ENCODE data around the gene PALMD.

Gene PALMD

GRCh38 chr1:99659755-99660210 lies 13.9 kb downstream of the PALMD start:
- DNase-seq (ENCODE audit: low read depth in 1 of 2, low spot score in 1 of 2), result no peak
- Histone ChIP-seq H3K27me3 (ENCODE audit: insufficient read depth, poor library complexity, severe bottlenecking) (no peaks in the 10 kb centered on the region), H3K27ac (replicated peaks) (no peak overlapping the region), H3K4me3 (replicated peaks; ENCODE audit: insufficient read depth, low read length) (no peak overlapping the region)
- no peak for TF ChIP-seq POLR2AphosphoS5 (IDR thresholded peaks at IDR 0.05; ENCODE audit: low read depth)
- TF ChIP-seq SPI1 (IDR thresholded peaks at IDR 0.05; ENCODE audit: borderline replicate concordance, low read depth), result no peak
- TF ChIP-seq CTCF (IDR thresholded peaks at IDR 0.05; ENCODE audit: insufficient read depth, low read length), result no peak
- no peak for TF ChIP-seq GABPA (IDR thresholded peaks at IDR 0.05; ENCODE audit: low read depth)
- TF ChIP-seq REST (IDR thresholded peaks at IDR 0.05; ENCODE audit: insufficient replicate concordance, low read depth), result no peak

DNA sequence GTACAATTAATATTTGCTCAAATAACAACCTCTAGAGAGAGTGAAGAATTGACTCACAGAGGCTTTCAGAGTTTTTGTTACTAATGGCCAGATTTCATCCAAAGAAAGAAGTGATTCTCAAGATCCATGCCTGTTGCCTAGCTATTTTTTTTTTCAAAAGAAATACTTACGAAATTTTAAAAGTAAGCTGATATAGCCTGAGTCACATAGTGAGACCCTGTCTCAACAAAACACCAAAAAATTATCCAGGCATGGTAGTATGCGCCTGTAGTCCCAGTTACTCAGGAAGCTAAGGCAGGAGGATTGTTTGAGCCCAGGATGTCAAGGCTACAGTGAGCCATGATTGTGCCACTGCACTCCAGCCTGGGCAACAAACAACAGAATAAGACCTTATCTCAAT lies 14.6 kb downstream of the PALMD start:
- H3K27ac ChIP-seq (replicated peaks), result no peak overlapping the region

GRCh38 chr1:99661780-99662179 lies 15.9 kb downstream of the PALMD start:
- Histone ChIP-seq H3K4me3 (replicated peaks; ENCODE audit: insufficient read depth, low read length) (no peak overlapping the region), H3K27me3 (ENCODE audit: insufficient read depth, poor library complexity, severe bottlenecking) (no peaks in the 10 kb centered on the region), H3K27ac (replicated peaks) (no peak overlapping the region)
- TF ChIP-seq POLR2AphosphoS5 (IDR thresholded peaks at IDR 0.05; ENCODE audit: low read depth) (no peak), CTCF (IDR thresholded peaks at IDR 0.05; ENCODE audit: insufficient read depth, low read length) (no peak), SPI1 (IDR thresholded peaks at IDR 0.05; ENCODE audit: borderline replicate concordance, low read depth) (no peak), GABPA (IDR thresholded peaks at IDR 0.05; ENCODE audit: low read depth) (no peak), REST (IDR thresholded peaks at IDR 0.05; ENCODE audit: insufficient replicate concordance, low read depth) (no peak)
- no peak for DNase-seq (ENCODE audit: low read depth in 1 of 2, low spot score in 1 of 2)

More for the DNA sequence above, 14.6 kb downstream of the PALMD start:
- no peak for DNase-seq (ENCODE audit: low read depth in 1 of 2, low spot score in 1 of 2)
- TF ChIP-seq CTCF (IDR thresholded peaks at IDR 0.05; ENCODE audit: insufficient read depth, low read length), result no peak
- no peak for TF ChIP-seq REST (IDR thresholded peaks at IDR 0.05; ENCODE audit: insufficient replicate concordance, low read depth)
- TF ChIP-seq GABPA (IDR thresholded peaks at IDR 0.05; ENCODE audit: low read depth), result no peak
- no peak for TF ChIP-seq SPI1 (IDR thresholded peaks at IDR 0.05; ENCODE audit: borderline replicate concordance, low read depth)
- TF ChIP-seq POLR2AphosphoS5 (IDR thresholded peaks at IDR 0.05; ENCODE audit: low read depth), result no peak
- H3K27me3 ChIP-seq (ENCODE audit: insufficient read depth, poor library complexity, severe bottlenecking), result no peaks in the 10 kb centered on the region
- no peak overlapping the region for H3K4me3 ChIP-seq (replicated peaks; ENCODE audit: insufficient read depth, low read length)
